PC-3 (cell line): ENCODE measurements around the gene TANC1.

Source experiments
- EZH2 ChIP-seq: fragments of 300-600 bp; sonication (generic); IDR thresholded peaks from one replicate; pipeline ENCODE4 v1.6.1; 2017; ENCODE audit warnings: antibody characterized with exemption, mild to moderate bottlenecking, low read length; ENCODE audit not compliant: unreplicated experiment
- EZH2phosphoT487 ChIP-seq: fragments of 300-600 bp; sonication (generic); IDR thresholded peaks from 2 replicates; pipeline ENCODE4 v1.6.1; 2018; ENCODE audit warnings: mild to moderate bottlenecking, antibody characterized with exemption, low read length, borderline replicate concordance

DNA sequence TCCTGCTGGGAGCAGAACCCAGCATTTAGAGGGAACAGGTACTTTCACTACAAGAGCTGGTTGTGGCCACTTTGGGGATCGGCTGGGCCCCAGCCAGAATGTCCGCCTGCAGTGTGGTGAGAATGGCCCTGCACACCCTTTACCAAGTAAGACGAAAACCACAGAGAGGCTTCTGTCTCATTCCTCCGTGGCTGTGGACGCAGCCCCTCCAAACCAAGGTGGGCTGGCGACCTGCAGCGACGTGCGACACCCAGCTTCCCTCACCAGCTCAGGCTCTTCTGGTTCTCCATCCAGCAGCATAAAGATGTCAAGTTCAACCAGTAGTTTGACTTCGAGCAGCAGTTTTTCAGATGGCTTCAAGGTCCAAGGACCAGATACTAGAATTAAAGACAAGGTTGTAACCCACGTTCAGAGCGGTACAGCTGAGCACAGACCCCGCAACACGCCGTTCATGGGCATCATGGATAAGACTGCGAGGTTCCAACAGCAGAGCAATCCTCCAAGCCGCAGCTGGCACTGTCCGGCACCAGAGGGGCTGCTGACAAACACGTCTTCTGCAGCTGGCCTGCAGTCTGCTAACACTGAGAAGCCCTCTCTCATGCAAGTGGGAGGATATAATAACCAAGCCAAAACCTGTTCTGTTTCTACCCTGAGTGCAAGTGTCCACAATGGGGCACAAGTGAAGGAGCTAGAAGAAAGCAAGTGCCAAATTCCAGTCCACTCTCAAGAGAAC is 261.9 kb downstream of the TANC1 start:
- no peak for TF ChIP-seq EZH2phosphoT487
- TF ChIP-seq EZH2 = no peak
